H1 (cell line): ENCODE measurements around the gene CASP5. TPM values are rescaled to one million over a fixed set of nuclear protein-coding genes. Genes with fewer than 3 reads are reported as not detected.

Source experiments
- CTCF ChIA-PET: fragments of 300-600 bp; sonication (Branson Sonifier 250); formaldehyde crosslinking; loops from one replicate; lab custom pipeline; 2021; ENCODE audit not compliant: partially characterized antibody; lab: Charles Lee
- POLR2A ChIA-PET: fragments of 300-600 bp; sonication (Branson Sonifier 250); formaldehyde crosslinking; loops from one replicate; lab custom pipeline; 2021; ENCODE audit warnings: inconsistent platforms; ENCODE audit not compliant: partially characterized antibody; lab: Charles Lee
- DNase-seq, 2 experiments: peaks; one replicate each; pipeline versions ENCODE4 v3.0.0 to v3.0.0-alpha.2; 2010 to 2022; ENCODE audit warnings: low spot score in 2 of 2, low read depth in 1 of 2, mixed read lengths in 1 of 2
- FAIRE-seq: peaks from 2 replicates; lab custom pipeline; 2011; peaks lifted over from hg19 to GRCh38; lab: Jason Lieb, UNC
- H2AFZ ChIP-seq: 2 replicates; pipeline ENCODE4 v1.8.1; 2012; ENCODE audit warnings: low read length, inconsistent platforms
- H2AK5ac ChIP-seq: 2 replicates; pipeline ENCODE4 v1.6.1; 2013; ENCODE audit warnings: low read depth, low read length
- H2BK120ac ChIP-seq: replicated peaks from 2 replicates; pipeline ENCODE3; 2013; ENCODE audit warnings: low read depth, low read length, inconsistent platforms
- H2BK12ac ChIP-seq: 2 replicates; pipeline ENCODE4 v1.6.1; 2013; ENCODE audit warnings: low read depth, low read length
- H2BK15ac ChIP-seq: 2 replicates; pipeline ENCODE4 v1.6.1; 2013; ENCODE audit warnings: low read length
- H2BK20ac ChIP-seq: 2 replicates; pipeline ENCODE4 v1.6.1; 2013; ENCODE audit warnings: low read length
- H2BK5ac ChIP-seq: 2 replicates; pipeline ENCODE4 v1.6.1; 2013; ENCODE audit warnings: low read depth, low read length
- H3K14ac ChIP-seq: 2 replicates; pipeline ENCODE4 v1.6.1; 2013; ENCODE audit warnings: inconsistent platforms; ENCODE audit not compliant: insufficient read length
- H3K18ac ChIP-seq: 2 replicates; pipeline ENCODE4 v1.6.1; 2013; ENCODE audit warnings: low read length; ENCODE audit errors: extremely low read depth
- H3K23ac ChIP-seq: 2 replicates; pipeline ENCODE4 v1.6.1; 2013; ENCODE audit warnings: inconsistent platforms; ENCODE audit not compliant: insufficient read length
- H3K23me2 ChIP-seq: 2 replicates; pipeline ENCODE4 v1.6.1; 2013; ENCODE audit warnings: low read depth, low read length
- H3K27ac ChIP-seq: 2 replicates; pipeline ENCODE4 v1.6.1; 2011; ENCODE audit warnings: low read depth, low read length, inconsistent platforms
- H3K27me3 ChIP-seq, 4 experiments: replicated peaks in 1 of 4; 1 replicate in 1 of 4; 2 replicates in 3 of 4; pipeline versions ENCODE4 v1.6.1 to v1.8.1; 2011 to 2013; ENCODE audit warnings: low read length in 3 of 4, mild to moderate bottlenecking in 3 of 4, inconsistent platforms in 2 of 4, mixed read lengths in 2 of 4, moderate library complexity in 1 of 4; ENCODE audit not compliant: control insufficient read depth in 3 of 4, insufficient read depth in 3 of 4; ENCODE audit errors: extremely low read depth in 1 of 4
- H3K36me3 ChIP-seq, 4 experiments: 2 replicates each; pipeline versions ENCODE4 v1.6.1 to v1.8.1; 2011 to 2013; ENCODE audit warnings: mild to moderate bottlenecking in 4 of 4, low read length in 3 of 4, moderate library complexity in 2 of 4, control low read depth in 1 of 4, inconsistent platforms in 1 of 4; ENCODE audit not compliant: insufficient read depth in 4 of 4, control insufficient read depth in 2 of 4
- H3K4ac ChIP-seq: replicated peaks from 2 replicates; pipeline ENCODE3; 2013; ENCODE audit warnings: low read length, low read depth, mixed read lengths, inconsistent platforms; ENCODE audit not compliant: insufficient read length
- H3K4me1 ChIP-seq, 4 experiments: replicated peaks in 1 of 4; 1 replicate in 1 of 4; 2 replicates in 3 of 4; pipeline versions ENCODE4 v1.6.1 to v1.8.1; 2011 to 2013; ENCODE audit warnings: low read length in 3 of 4, inconsistent platforms in 2 of 4, mixed read lengths in 1 of 4; ENCODE audit not compliant: insufficient read depth in 4 of 4, control insufficient read depth in 3 of 4
- H3K4me2 ChIP-seq, 2 experiments: 2 replicates each; pipeline versions ENCODE4 v1.6.1 to v1.8.1; 2011 to 2013; ENCODE audit warnings: low read depth in 2 of 2, low read length in 2 of 2, control low read depth in 1 of 2, inconsistent platforms in 1 of 2, mild to moderate bottlenecking in 1 of 2; ENCODE audit not compliant: insufficient read depth in 1 of 2
- H3K4me3 ChIP-seq, 4 experiments: fragments of 200-600, 300-600 bp in 1 of 4; sonication (generic), shearing (Covaris generic), sonication (Bioruptor Twin) in 1 of 4; 2 replicates each; pipeline versions ENCODE4 v1.5.1 to v1.8.1; 2011 to 2016; ENCODE audit warnings: low read length in 4 of 4, low read depth in 3 of 4, control low read depth in 2 of 4, inconsistent platforms in 2 of 4, mild to moderate bottlenecking in 2 of 4, mixed read lengths in 1 of 4, moderate library complexity in 1 of 4; ENCODE audit not compliant: insufficient read depth in 2 of 4; ENCODE audit errors: extremely low read depth in 1 of 4
- H3K56ac ChIP-seq: replicated peaks from 2 replicates; pipeline ENCODE3; 2013; ENCODE audit warnings: low read depth, mild to moderate bottlenecking, mixed read lengths, low read length, inconsistent platforms; ENCODE audit not compliant: insufficient read length
- H3K79me1 ChIP-seq: 2 replicates; pipeline ENCODE4 v1.6.1; 2013; ENCODE audit warnings: low read depth, low read length, control low read depth
- H3K79me2 ChIP-seq, 2 experiments: 2 replicates each; pipeline versions ENCODE4 v1.6.1 to v1.8.1; 2012 to 2013; ENCODE audit warnings: low read length in 2 of 2, mild to moderate bottlenecking in 2 of 2, inconsistent platforms in 1 of 2; ENCODE audit not compliant: insufficient read depth in 2 of 2, control insufficient read depth in 1 of 2
- H3K9ac ChIP-seq, 4 experiments: replicated peaks in 1 of 4; 1 replicate in 1 of 4; 2 replicates in 3 of 4; pipeline versions ENCODE4 v1.6.1 to v1.8.1; 2011 to 2013; ENCODE audit warnings: low read depth in 3 of 4, low read length in 3 of 4, control low read depth in 2 of 4, mild to moderate bottlenecking in 2 of 4, moderate library complexity in 2 of 4, inconsistent platforms in 1 of 4; ENCODE audit errors: extremely low read depth in 1 of 4
- H3K9me3 ChIP-seq, 2 experiments: 2 replicates each; pipeline versions ENCODE4 v1.6.1 to v1.8.1; 2012 to 2013; ENCODE audit warnings: mild to moderate bottlenecking in 2 of 2, moderate library complexity in 2 of 2, control low read depth in 1 of 2, inconsistent platforms in 1 of 2, low read depth in 1 of 2, low read length in 1 of 2, mixed read lengths in 1 of 2; ENCODE audit not compliant: insufficient read depth in 2 of 2
- H4K20me1 ChIP-seq, 2 experiments: replicated peaks in 1 of 2; 2 replicates each; pipeline versions ENCODE3 to v1.8.1; 2011 to 2013; ENCODE audit warnings: inconsistent platforms in 2 of 2, low read length in 2 of 2, mild to moderate bottlenecking in 1 of 2; ENCODE audit not compliant: insufficient read depth in 2 of 2, control insufficient read depth in 1 of 2
- H4K5ac ChIP-seq: 2 replicates; pipeline ENCODE4 v1.6.1; 2013; ENCODE audit warnings: low read length, low read depth, mixed read lengths, inconsistent platforms; ENCODE audit not compliant: insufficient read length
- H4K8ac ChIP-seq: 2 replicates; pipeline ENCODE4 v1.8.0; 2013; ENCODE audit warnings: mild to moderate bottlenecking, moderate library complexity, low read length, inconsistent platforms; ENCODE audit not compliant: insufficient read depth; ENCODE audit errors: extremely low read depth
- H4K91ac ChIP-seq: replicated peaks from 2 replicates; pipeline ENCODE3; 2013; ENCODE audit warnings: low read length, mixed read lengths, inconsistent platforms; ENCODE audit not compliant: insufficient read length
- ASH2L ChIP-seq: fragments of 200-600, 300-600 bp; sonication (generic); IDR thresholded peaks from one replicate; pipeline ENCODE4 v1.7.1; 2017; ENCODE audit warnings: low read length
- ATF3 ChIP-seq: IDR thresholded peaks from 2 replicates; pipeline ENCODE4 v1.6.1; 2011; ENCODE audit warnings: low read depth, mild to moderate bottlenecking, low read length; ENCODE audit not compliant: insufficient read depth
- CEBPB ChIP-seq: IDR thresholded peaks from 2 replicates; pipeline ENCODE4 v1.6.1; 2012; ENCODE audit warnings: low read depth, low read length
- CHD2 ChIP-seq: IDR thresholded peaks from 2 replicates; pipeline ENCODE4 v1.6.1; 2012; ENCODE audit warnings: low read length, improper control_type of control experiment
- CREB1 ChIP-seq: IDR thresholded peaks from 2 replicates; pipeline ENCODE4 v1.6.1; 2012; ENCODE audit warnings: inconsistent platforms
- GTF2F1 ChIP-seq: IDR thresholded peaks from 2 replicates; pipeline ENCODE4 v1.6.1; 2012; ENCODE audit warnings: low read depth, low read length, improper control_type of control experiment, borderline replicate concordance
- JUN ChIP-seq: IDR thresholded peaks from 2 replicates; pipeline ENCODE4 v1.6.1; 2011; ENCODE audit warnings: low read depth, mild to moderate bottlenecking, improper control_type of control experiment, low read length
- KDM4A ChIP-seq: IDR thresholded peaks from one replicate; pipeline ENCODE4 v1.7.1; 2012; ENCODE audit warnings: low read depth, mild to moderate bottlenecking, moderate library complexity, low read length, inconsistent platforms; ENCODE audit not compliant: severe bottlenecking
- KDM5A ChIP-seq: fragments of 200-600 bp; IDR thresholded peaks from 2 replicates; pipeline ENCODE4 v1.7.1; 2012; ENCODE audit warnings: mild to moderate bottlenecking, low read length, inconsistent platforms, mixed read lengths
- MAX ChIP-seq: IDR thresholded peaks from 2 replicates; pipeline ENCODE4 v1.6.1; 2012; ENCODE audit warnings: inconsistent platforms
- POU5F1 ChIP-seq: IDR thresholded peaks from 2 replicates; pipeline ENCODE4 v1.6.1; 2011; ENCODE audit warnings: low read depth, mild to moderate bottlenecking, low read length, moderate library complexity
- RNF2 ChIP-seq: fragments of 200-900, 300-1000 bp; sonication (generic); IDR thresholded peaks from 2 replicates; pipeline ENCODE4 v1.7.1; 2016; ENCODE audit warnings: borderline replicate concordance, low read depth, mild to moderate bottlenecking, antibody characterized with exemption, low read length; ENCODE audit not compliant: poor library complexity, severe bottlenecking; ENCODE audit errors: missing control alignments
- SP2 ChIP-seq: IDR thresholded peaks from 2 replicates; pipeline ENCODE4 v1.6.1; 2012; ENCODE audit warnings: mild to moderate bottlenecking, low read length, inconsistent platforms
- TAF7 ChIP-seq: optimal IDR thresholded peaks from 2 replicates; pipeline ENCODE3; 2011; ENCODE audit warnings: low read depth, mild to moderate bottlenecking, inconsistent platforms, low read length, moderate library complexity, borderline replicate concordance
- TCF12 ChIP-seq: IDR thresholded peaks from 2 replicates; pipeline ENCODE4 v1.6.1; 2011; ENCODE audit warnings: low read depth, mild to moderate bottlenecking, low read length
- WGBS, 2 experiments: shearing (Covaris generic) in 1 of 2; methylation state at CpG; one replicate each; pipeline versions ENCODE4 v1.1.6 to v1.1.7; 2013 to 2015; ENCODE audit warnings: low lambda C conversion rate in 2 of 2, mixed read lengths in 2 of 2, inconsistent platforms in 1 of 2, low coverage in 1 of 2, missing lambda C conversion rate in 1 of 2; ENCODE audit not compliant: insufficient replicate concordance in 2 of 2, insufficient coverage in 1 of 2, insufficient read length in 1 of 2; ENCODE audit errors: extremely low coverage in 1 of 2, missing lambda C conversion rate in 1 of 2; 5-methylcytosine and 5-hydroxymethylcytosine counted together
- polyA plus RNA-seq, 7 experiments: library from polyadenylated mRNA; depleted of rRNA in 3 of 7; stranded (reverse) in 5 of 7; unstranded in 2 of 7; fragments of >200 nt in 5 of 7; fragments of 200-250 nt in 2 of 7; gene quantifications; 1 replicate in 5 of 7; 2 replicates in 1 of 7; 4 replicates in 1 of 7; pipeline versions ENCODE4 v1.2.1 to v1.2.3, GENCODE V29; 2011 to 2013; ENCODE audit warnings: missing spikeins in 2 of 7, mixed read lengths in 2 of 7
- total RNA-seq: library from RNA; stranded (reverse); fragmentation: NEBNext Ultra II Directional; extraction: Animal tissue kit (Norgen Biotek cat#: 25700); gene quantifications from 2 replicates; pipeline ENCODE4 v1.2.1, GENCODE V29; 2021

The CASP5 gene
- total and polyA plus RNA-seq, 2 of the 8 experiments (the other 6 are each of a cell fraction or from before 2014, with no cell fraction given) = not detected

- H3K23ac ChIP-seq = no peak overlapping the region
- H4K20me1 ChIP-seq = no peaks in the 10 kb centered on the region
- FAIRE-seq (no peak), DNase-seq (no peak)
- ChIA-PET CTCF (no interaction called here), POLR2A (no interaction called here)
- no peak overlapping the region for H3K4me3 ChIP-seq
- no peaks in the 10 kb centered on the region for H3K36me3 ChIP-seq
- no peak overlapping the region for H2BK20ac ChIP-seq
- no peak overlapping the region for H4K5ac ChIP-seq
- H3K23me2 ChIP-seq = no peaks in the 10 kb centered on the region
- no peak overlapping the region for H2BK120ac ChIP-seq
- H2BK5ac ChIP-seq = no peak overlapping the region
- whole genome bisulfite sequencing, 2 experiments = 92% methylated on average over 3 of the region's 3 CpGs; no CpG with 5 or more reads in 1 of the 2 experiments
- no peak overlapping the region for H4K91ac ChIP-seq
- no peak overlapping the region for H3K27ac ChIP-seq
- H3K27me3 ChIP-seq = no peaks in the 10 kb centered on the region
- no peaks in the 10 kb centered on the region for H3K79me2 ChIP-seq
- H3K14ac ChIP-seq = no peak overlapping the region
- H2BK12ac ChIP-seq = no peak overlapping the region
- no peaks in the 10 kb centered on the region for H3K4me1 ChIP-seq
- H3K4ac ChIP-seq = no peak overlapping the region
- no peak overlapping the region for H3K9ac ChIP-seq
- H3K9me3 ChIP-seq = no peaks in the 10 kb centered on the region
- no peak overlapping the region for H2AK5ac ChIP-seq
- no peak overlapping the region for H2AFZ ChIP-seq
- H3K18ac ChIP-seq = no peak overlapping the region
- H3K79me1 ChIP-seq = no peaks in the 10 kb centered on the region
- no peak overlapping the region for H2BK15ac ChIP-seq
- H3K4me2 ChIP-seq = no peak overlapping the region
- H3K56ac ChIP-seq = no peak overlapping the region
- H4K8ac ChIP-seq = no peak overlapping the region
- TF ChIP-seq CHD2 (no peak), KDM5A (no peak), SP2 (no peak), MAX (no peak), TAF7 (no peak), CEBPB (no peak), CREB1 (no peak), GTF2F1 (no peak), TCF12 (no peak), KDM4A (no peak), POU5F1 (no peak), ASH2L (no peak), ATF3 (no peak), JUN (no peak), RNF2 (no peak)
Observed at GRCh38 chr11:105027678-105028077, 4.7 kb upstream of the CASP5 start.
